Measurements from ENCODE around the gene HNRNPM.

Gene HNRNPM

GRCh38 chr19:8401981-8402411 is 42.8 kb upstream of the HNRNPM start:
- ATAC-seq: no peak
- no peak for TF ChIP-seq CSRNP3 (CRISPR knock-in tag; IDR thresholded peaks at IDR 0.05)
- TF ChIP-seq SNAI2 (CRISPR knock-in tag; IDR thresholded peaks at IDR 0.05): no peak
- no peak for TF ChIP-seq TCF4 (CRISPR knock-in tag; IDR thresholded peaks at IDR 0.05; ENCODE audit: borderline replicate concordance)
- TF ChIP-seq RARB (CRISPR knock-in tag; IDR thresholded peaks at IDR 0.05): no peak
- TF ChIP-seq ZNF8 (CRISPR knock-in tag; IDR thresholded peaks at IDR 0.05): no peak
- TF ChIP-seq TOX (CRISPR knock-in tag; IDR thresholded peaks at IDR 0.05; ENCODE audit: borderline replicate concordance): no peak
- no peak for TF ChIP-seq ARNTL (CRISPR knock-in tag; IDR thresholded peaks at IDR 0.05; ENCODE audit: borderline replicate concordance, low read depth)

- TF ChIP-seq TOX (CRISPR knock-in tag; IDR thresholded peaks at IDR 0.05; ENCODE audit: borderline replicate concordance) (no peak), CSRNP3 (CRISPR knock-in tag; IDR thresholded peaks at IDR 0.05) (no peak), CREB5 (CRISPR knock-in tag; IDR thresholded peaks at IDR 0.05; ENCODE audit: low read depth) (no peak), ESRRG (CRISPR knock-in tag; IDR thresholded peaks at IDR 0.05) (no peak), ZC3H10 (CRISPR knock-in tag; IDR thresholded peaks at IDR 0.05) (no peak), PPARA (CRISPR knock-in tag; IDR thresholded peaks at IDR 0.05; ENCODE audit: borderline replicate concordance) (no peak), ISL1 (CRISPR knock-in tag; IDR thresholded peaks at IDR 0.05) (no peak), ZNF8 (CRISPR knock-in tag; IDR thresholded peaks at IDR 0.05) (no peak), GLIS3 (CRISPR knock-in tag; IDR thresholded peaks at IDR 0.05) (no peak), RARB (CRISPR knock-in tag; IDR thresholded peaks at IDR 0.05) (no peak), BACH2 (CRISPR knock-in tag; IDR thresholded peaks at IDR 0.05; ENCODE audit: borderline replicate concordance) (no peak), SNAI2 (CRISPR knock-in tag; IDR thresholded peaks at IDR 0.05) (no peak), TSHZ2 (CRISPR knock-in tag; IDR thresholded peaks at IDR 0.05) (no peak), ZNF565 (CRISPR knock-in tag; conservative IDR thresholded peaks at IDR 0.05; ENCODE audit: low read depth) (no peak), ZFP30 (CRISPR knock-in tag; IDR thresholded peaks at IDR 0.05) (no peak), OSR1 (CRISPR knock-in tag; IDR thresholded peaks at IDR 0.05) (no peak), ARNTL (CRISPR knock-in tag; IDR thresholded peaks at IDR 0.05; ENCODE audit: borderline replicate concordance, low read depth) (no peak), ZNF70 (CRISPR knock-in tag; IDR thresholded peaks at IDR 0.05) (no peak)
- ATAC-seq: no peak
Observed at GRCh38 chr19:8403098-8403819, 41.5 kb upstream of the HNRNPM start.

GRCh38 chr19:8403820-8404109 is 41.0 kb upstream of the HNRNPM start:
- no peak for ATAC-seq
- TF ChIP-seq TSHZ2 (CRISPR knock-in tag; IDR thresholded peaks at IDR 0.05): no peak
- no peak for TF ChIP-seq CSDC2 (CRISPR knock-in tag; IDR thresholded peaks at IDR 0.05)
- no peak for TF ChIP-seq SNAI2 (CRISPR knock-in tag; IDR thresholded peaks at IDR 0.05)
- TF ChIP-seq GLIS3 (CRISPR knock-in tag; IDR thresholded peaks at IDR 0.05): no peak
- TF ChIP-seq RARB (CRISPR knock-in tag; IDR thresholded peaks at IDR 0.05): no peak
- TF ChIP-seq PATZ1 (CRISPR knock-in tag; IDR thresholded peaks at IDR 0.05; ENCODE audit: borderline replicate concordance): no peak
- TF ChIP-seq TOX (CRISPR knock-in tag; IDR thresholded peaks at IDR 0.05; ENCODE audit: borderline replicate concordance): no peak
- TF ChIP-seq ZFP30 (CRISPR knock-in tag; IDR thresholded peaks at IDR 0.05): no peak
- no peak for TF ChIP-seq ESRRG (CRISPR knock-in tag; IDR thresholded peaks at IDR 0.05)
- TF ChIP-seq ZNF70 (CRISPR knock-in tag; IDR thresholded peaks at IDR 0.05): no peak
- TF ChIP-seq CSRNP3 (CRISPR knock-in tag; IDR thresholded peaks at IDR 0.05): no peak
- TF ChIP-seq ZFP3 (CRISPR knock-in tag; IDR thresholded peaks at IDR 0.05): no peak
- no peak for TF ChIP-seq OSR1 (CRISPR knock-in tag; IDR thresholded peaks at IDR 0.05)
- TF ChIP-seq ZNF565 (CRISPR knock-in tag; conservative IDR thresholded peaks at IDR 0.05; ENCODE audit: low read depth): no peak
- no peak for TF ChIP-seq ZC3H10 (CRISPR knock-in tag; IDR thresholded peaks at IDR 0.05)
- no peak for TF ChIP-seq ISL1 (CRISPR knock-in tag; IDR thresholded peaks at IDR 0.05)

All from SK-N-SH treated with all-trans-retinoic acid at 6 μM for 48 hours (cell line).